GM19452 (cell line): ENCODE results near the gene FXYD7.
"Not testable (repeated sequence)": the region's sequence is repeated elsewhere in the genome, so short reads cannot be mapped to it uniquely, and the experiment has no call there.

Experiments used
- ATAC-seq: cut with Tn5 transposase; IDR thresholded peaks from one replicate; pipeline ENCODE4 v1.9.1; 2021; ENCODE audit not compliant: unreplicated experiment

FXYD7 gene

GRCh38 chr19:35194012-35194984 lies 51.2 kb downstream of the FXYD7 start:
- no peak for ATAC-seq

DNA sequence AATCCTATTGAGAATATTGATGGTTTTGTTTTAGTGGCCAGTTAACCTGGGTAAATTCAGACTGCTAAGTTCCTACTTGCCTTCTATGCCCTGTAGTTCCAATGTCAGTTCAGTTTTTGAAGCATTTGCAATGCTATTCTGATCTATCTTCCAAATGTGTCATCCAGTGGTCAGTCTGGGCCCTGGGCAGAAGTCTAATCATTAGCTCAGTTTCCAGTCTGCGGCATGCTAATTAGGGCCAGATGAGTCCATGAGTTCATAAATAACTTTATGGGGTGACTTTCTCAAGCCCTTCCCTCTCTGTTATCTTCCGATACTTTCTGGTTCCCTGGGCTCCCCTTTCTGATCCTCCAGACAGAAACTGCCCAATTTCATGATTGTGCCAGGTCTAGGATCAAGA lies 52.8 kb downstream of the FXYD7 start:
- no peak for ATAC-seq

GRCh38 chr19:35196861-35197260 lies 53.8 kb downstream of the FXYD7 start:
- ATAC-seq = not testable (repeated sequence)

DNA sequence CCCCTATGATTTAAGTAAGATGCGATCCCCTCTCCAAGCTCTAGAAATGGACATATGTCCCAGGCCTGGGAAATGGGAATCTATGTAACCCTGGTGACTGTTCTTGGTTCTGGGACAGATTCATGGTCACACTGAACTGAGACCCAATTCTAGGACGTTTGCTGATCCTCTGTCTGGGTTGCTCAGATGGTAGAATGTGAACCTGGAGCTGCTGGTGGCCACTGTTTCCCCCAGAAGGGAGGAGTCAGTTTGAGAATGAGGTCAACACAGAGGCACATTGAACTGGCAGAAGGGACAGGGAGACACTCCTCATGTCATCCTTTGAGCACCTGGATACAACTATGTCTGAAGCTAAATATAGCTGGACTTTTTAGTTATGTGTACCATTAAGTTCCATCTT lies 56.4 kb downstream of the FXYD7 start:
- ATAC-seq = no peak

DNA sequence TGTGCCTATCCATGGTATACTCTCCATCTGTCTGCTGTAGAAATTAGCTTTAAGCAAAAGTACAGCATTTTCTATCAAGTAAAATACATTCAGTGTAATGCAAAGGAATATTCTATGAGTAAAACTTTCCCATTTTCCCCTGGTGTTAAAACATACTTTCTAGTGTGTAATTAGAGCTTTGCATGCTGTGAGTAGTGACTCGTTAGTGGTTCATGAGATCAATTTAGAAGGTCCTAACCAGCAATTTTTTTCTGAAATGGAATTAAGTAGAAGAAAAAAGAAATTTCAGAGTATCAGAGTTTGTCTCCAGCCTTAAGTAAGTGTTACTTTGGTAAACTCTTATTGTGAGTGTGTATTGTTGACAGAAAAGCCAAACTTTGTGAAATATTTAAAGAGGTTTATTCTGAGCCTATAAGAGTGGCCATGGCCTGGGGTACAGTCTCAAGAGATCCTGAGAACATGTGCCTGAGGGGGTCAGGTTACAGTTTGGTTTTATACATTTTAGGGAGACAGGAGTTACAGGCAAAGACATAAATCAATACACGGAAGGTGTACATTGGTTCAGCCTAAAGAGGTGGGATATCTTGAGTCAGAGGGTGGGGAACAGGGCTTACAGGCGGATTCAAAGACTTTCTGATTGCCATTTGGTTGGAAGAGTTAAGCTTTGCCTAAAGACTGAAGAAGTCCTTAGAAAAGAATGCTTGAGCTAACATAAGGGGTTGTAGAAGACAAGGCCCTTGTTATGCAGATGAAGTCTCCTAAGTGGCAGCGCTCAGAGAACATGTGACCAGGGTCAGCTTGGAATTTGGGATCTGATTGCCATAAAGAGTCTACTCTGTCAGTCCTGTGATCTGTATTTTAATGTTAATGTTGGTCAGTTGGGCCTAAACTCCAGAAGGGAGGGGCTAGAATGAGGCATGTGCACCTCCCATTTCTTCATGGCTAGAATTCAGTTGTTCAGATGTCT lies 60.0 kb downstream of the FXYD7 start:
- ATAC-seq = no peak
